HCT116 (cell line): ENCODE results near the gene MYOM1. TPM values are rescaled to one million over a fixed set of nuclear protein-coding genes. Genes with fewer than 3 reads are reported as not detected.

Source experiments
- ATAC-seq: fragments of 200-7000 bp; cut with Tn5 transposase; 2 replicates; pipeline ENCODE4 v1.9.1; 2020; ENCODE audit warnings: mild to moderate bottlenecking, moderate library complexity
- BruUV-seq: library from RNA; stranded (reverse); fragments of 400-500 nt; replicated peaks from 2 replicates; lab custom pipeline; 2021; lab: Mats Ljungman, UMichigan
- CTCF ChIA-PET: fragments of 300-600 bp; sonication (Branson Sonifier 250); formaldehyde crosslinking; loops from one replicate; lab custom pipeline; 2021; ENCODE audit warnings: antibody characterized with exemption; lab: Charles Lee
- POLR2A ChIA-PET: fragments of 300-600, 350-600 bp; sonication (Branson Sonifier 250); formaldehyde crosslinking; loops from one replicate; lab custom pipeline; 2021; ENCODE audit warnings: antibody characterized with exemption; lab: Charles Lee
- RAD21 ChIA-PET, 2 experiments: fragments of 300-600 bp; sonication (Branson Sonifier 250); formaldehyde crosslinking; loops; one replicate each; lab custom pipeline; 2023; ENCODE audit warnings: low total read pairs in 2 of 2; ENCODE audit not compliant: uncharacterized antibody in 2 of 2, unreplicated experiment in 2 of 2, low non-redundant PET in 1 of 2; lab: Charles Lee
- DNase-seq: peaks from one replicate; pipeline ENCODE4 v3.0.0-alpha.2; 2010; ENCODE audit warnings: low read depth, low spot score
- H2AFZ ChIP-seq: fragments of 200-600 bp; shearing (Covaris generic), sonication (generic); 2 replicates; pipeline ENCODE4 v1.6.1; 2017; ENCODE audit warnings: low read depth, mixed run types, mixed read lengths, antibody characterized with exemption, low read length; ENCODE audit not compliant: poor library complexity, severe bottlenecking
- H3K27ac ChIP-seq: 2 replicates; pipeline ENCODE4 v1.5.1; 2012; ENCODE audit warnings: low read depth, low read length
- H3K27me3 ChIP-seq: fragments of 200-600 bp; sonication (generic); 2 replicates; pipeline ENCODE4 v1.6.1; 2016; ENCODE audit warnings: mixed run types, low read length, mixed read lengths; ENCODE audit not compliant: insufficient read depth
- H3K36me3 ChIP-seq, 2 experiments: fragments of 200-500 bp in 1 of 2; fragments of 200-600 bp in 1 of 2; sonication (Bioruptor generic) in 1 of 2; sonication (generic) in 1 of 2; 2 replicates each; pipeline versions ENCODE4 v1.5.1 to v1.6.1; 2014 to 2016; ENCODE audit warnings: low read length in 2 of 2, inconsistent platforms in 1 of 2, mixed read lengths in 1 of 2, mixed run types in 1 of 2; ENCODE audit not compliant: insufficient read depth in 2 of 2, control insufficient read depth in 1 of 2
- H3K4me1 ChIP-seq, 2 experiments: fragments of 200-600 bp in 1 of 2; sonication (generic) in 1 of 2; 2 replicates each; pipeline versions ENCODE4 v1.5.1 to v1.6.1; 2012 to 2017; ENCODE audit warnings: low read length in 2 of 2, inconsistent platforms in 1 of 2, mild to moderate bottlenecking in 1 of 2, mixed read lengths in 1 of 2, mixed run types in 1 of 2, moderate library complexity in 1 of 2; ENCODE audit not compliant: insufficient read depth in 2 of 2, control insufficient read depth in 1 of 2
- H3K4me2 ChIP-seq: fragments of 200-600 bp; sonication (generic); 2 replicates; pipeline ENCODE4 v1.6.1; 2017; ENCODE audit warnings: mixed run types, low read length, mixed read lengths
- H3K4me3 ChIP-seq, 2 experiments: fragments of 200-600 bp in 1 of 2; sonication (generic) in 1 of 2; replicated peaks in 1 of 2; 2 replicates each; pipeline ENCODE4 v1.5.1; 2011 to 2016; ENCODE audit warnings: low read length in 2 of 2, control low read depth in 1 of 2, low read depth in 1 of 2, mild to moderate bottlenecking in 1 of 2, mixed read lengths in 1 of 2, mixed run types in 1 of 2
- H3K79me2 ChIP-seq: fragments of 200-600 bp; sonication (generic); 2 replicates; pipeline ENCODE4 v1.6.1; 2017; ENCODE audit warnings: mild to moderate bottlenecking, mixed run types, low read length, moderate library complexity, mixed read lengths; ENCODE audit not compliant: insufficient read depth
- H3K9ac ChIP-seq: fragments of 200-600 bp; sonication (generic); 2 replicates; pipeline ENCODE4 v1.6.1; 2016; ENCODE audit warnings: low read length, mixed read lengths
- H3K9me2 ChIP-seq: fragments of 200-600 bp; sonication (generic), shearing (Covaris generic); 2 replicates; pipeline ENCODE4 v1.6.1; 2017; ENCODE audit warnings: mixed run types, mild to moderate bottlenecking, moderate library complexity; ENCODE audit not compliant: insufficient read depth
- H3K9me3 ChIP-seq, 2 experiments: fragments of 200-500 bp in 1 of 2; fragments of 200-600 bp in 1 of 2; sonication (Bioruptor generic) in 1 of 2; sonication (generic) in 1 of 2; 2 replicates each; pipeline ENCODE4 v1.6.1; 2014 to 2017; ENCODE audit warnings: low read length in 2 of 2, mixed read lengths in 2 of 2, inconsistent platforms in 1 of 2, low read depth in 1 of 2, mild to moderate bottlenecking in 1 of 2, mixed run types in 1 of 2, moderate library complexity in 1 of 2; ENCODE audit not compliant: control insufficient read depth in 1 of 2, insufficient read depth in 1 of 2
- H4K20me1 ChIP-seq: fragments of 200-600 bp; sonication (generic), shearing (Covaris generic); 2 replicates; pipeline ENCODE4 v1.6.1; 2017; ENCODE audit warnings: mixed run types, mild to moderate bottlenecking, moderate library complexity; ENCODE audit not compliant: insufficient read depth
- EGR1 ChIP-seq: IDR thresholded peaks from 2 replicates; pipeline ENCODE4 v1.6.1; 2012; ENCODE audit warnings: low read depth
- ELF1 ChIP-seq: IDR thresholded peaks from 2 replicates; pipeline ENCODE4 v1.6.1; 2012; ENCODE audit warnings: low read depth, borderline replicate concordance
- FOSL1 ChIP-seq: IDR thresholded peaks from 2 replicates; pipeline ENCODE4 v1.6.1; 2012; ENCODE audit warnings: low read depth
- JUND ChIP-seq: IDR thresholded peaks from 2 replicates; pipeline ENCODE4 v1.6.1; 2012
- SIN3A ChIP-seq: IDR thresholded peaks from 2 replicates; pipeline ENCODE4 v1.6.1; 2012; ENCODE audit warnings: low read depth
- SRF ChIP-seq: IDR thresholded peaks from 2 replicates; pipeline ENCODE4 v1.6.1; 2012; ENCODE audit warnings: low read depth
- ZFX ChIP-seq: fragments of 450-650 bp; IDR thresholded peaks from 2 replicates; pipeline ENCODE4 v1.6.1; 2017
- intact Hi-C: fragments of 100-400 bp; cut with micrococcal nuclease; formaldehyde crosslinking; loops from 2 replicates; pipeline ENCODE4 v1.10.0; 2022
- total RNA-seq: library from RNA; stranded (reverse); gene quantifications from one replicate; pipeline ENCODE4 v1.2.1, GENCODE V29; 2021; ENCODE audit not compliant: unreplicated experiment
- TF ChIP-seq, protein P1 (sequence below): IDR thresholded peaks from 2 replicates; pipeline ENCODE4 v1.6.1; 2011; ENCODE audit warnings: mild to moderate bottlenecking, low read length, moderate library complexity; ENCODE audit not compliant: insufficient replicate concordance; ENCODE audit errors: extremely low read depth
- TF ChIP-seq, protein P2 (sequence below): IDR thresholded peaks from 2 replicates; pipeline ENCODE4 v1.6.1; 2012; ENCODE audit warnings: low read depth
- TF ChIP-seq, protein P3 (sequence below): IDR thresholded peaks from 2 replicates; pipeline ENCODE4 v1.6.1; 2012
- TF ChIP-seq, protein P4 (sequence below): IDR thresholded peaks from 2 replicates; pipeline ENCODE4 v1.6.1; 2012

The MYOM1 gene
- total RNA-seq, 1 experiment from 2014 or later = 0.52 TPM

DNA sequence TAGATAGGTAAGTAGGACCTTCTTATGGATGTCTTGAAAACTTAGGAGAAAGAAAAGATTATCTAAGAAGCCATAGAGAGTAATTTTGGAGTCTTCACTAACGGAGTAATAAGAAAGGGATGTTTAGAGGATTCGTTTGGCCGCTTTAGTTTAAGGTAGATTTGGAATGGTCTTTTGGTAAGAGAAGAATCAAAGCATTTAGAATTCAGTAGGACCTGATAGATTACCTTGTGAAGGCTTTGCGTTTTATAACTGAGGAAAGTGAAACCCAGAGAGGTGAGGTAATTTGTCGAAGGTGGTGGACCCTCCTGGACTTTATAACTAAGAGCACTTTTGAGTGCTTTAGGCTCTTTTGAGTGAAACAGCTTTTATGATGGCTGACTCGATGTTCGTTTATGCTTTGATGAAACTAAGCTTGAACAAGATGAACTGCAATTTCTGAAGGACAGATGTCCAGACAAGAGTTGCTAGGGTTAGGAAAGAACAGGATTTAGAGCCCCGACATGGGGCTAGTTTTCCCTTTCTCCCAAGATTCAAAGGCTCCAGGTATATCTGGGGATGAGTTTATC lies 43.4 kb upstream of the MYOM1 start:
- H4K20me1 ChIP-seq = peaks cover 46% of the 10 kb centered on the region; the same call in 1 of the 2 replicates
- DNase-seq = no peak

DNA sequence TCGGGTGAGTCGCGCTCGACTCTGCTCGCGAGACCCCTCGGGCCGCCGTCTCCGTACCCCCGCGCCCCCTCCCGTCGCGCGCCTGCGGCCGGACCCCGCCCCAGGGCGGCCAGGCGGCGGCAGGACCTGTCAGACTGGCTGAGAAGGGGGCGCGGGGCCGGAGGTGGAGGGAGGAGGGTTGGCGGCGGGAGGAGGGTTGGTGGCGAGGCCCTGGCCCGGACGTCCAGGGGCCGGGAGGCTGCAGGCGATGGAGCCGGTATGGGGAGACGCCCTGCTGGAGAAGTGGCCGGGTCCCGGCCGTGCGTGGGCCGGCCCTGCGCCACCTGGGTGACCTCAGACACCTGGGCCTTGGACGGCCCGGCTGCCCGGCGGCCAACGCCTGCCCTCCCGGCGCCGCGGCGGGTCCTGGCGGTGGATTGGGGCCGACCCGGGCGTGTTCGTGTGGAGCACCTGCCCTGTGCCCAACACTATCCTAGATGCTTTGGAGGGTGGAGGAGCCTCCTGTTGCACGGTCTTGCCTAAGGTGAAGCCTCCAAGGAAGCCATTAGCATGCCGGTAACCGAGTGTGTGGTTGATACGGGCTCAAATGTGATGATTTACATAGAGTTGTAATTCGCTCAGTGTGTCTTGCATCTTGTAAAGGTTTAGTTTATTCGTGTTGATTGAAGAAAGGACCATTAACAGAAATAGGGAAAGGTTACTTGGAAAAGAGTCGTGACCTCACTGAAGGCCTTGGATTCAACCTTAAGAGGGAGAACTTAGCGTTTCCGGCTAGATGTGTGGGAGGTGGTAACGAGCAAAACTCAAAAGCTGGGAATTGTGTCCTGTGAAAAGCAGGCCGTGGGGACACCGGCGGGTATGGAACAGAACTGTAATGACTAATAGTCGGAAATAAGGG lies 42.7 kb upstream of the MYOM1 start:
- POLR2A ChIA-PET = interaction anchor here (3.2 kb wide), 1 partner anchor 12 kb away, joined by 20 read pairs; no protein-coding TSS in a partner anchor
- H3K79me2 ChIP-seq = peaks cover 63% of the 10 kb centered on the region
- no peaks in the 10 kb centered on the region for H3K27me3 ChIP-seq
- H3K9me3 ChIP-seq = no peaks in the 10 kb centered on the region
- H3K9me2 ChIP-seq = no peaks in the 10 kb centered on the region
- no peak for DNase-seq
- peak overlapping the region; percentile 89 for H3K27ac ChIP-seq
- TF ChIP-seq ELF1 = no peak
- TF ChIP-seq, protein P1, sequence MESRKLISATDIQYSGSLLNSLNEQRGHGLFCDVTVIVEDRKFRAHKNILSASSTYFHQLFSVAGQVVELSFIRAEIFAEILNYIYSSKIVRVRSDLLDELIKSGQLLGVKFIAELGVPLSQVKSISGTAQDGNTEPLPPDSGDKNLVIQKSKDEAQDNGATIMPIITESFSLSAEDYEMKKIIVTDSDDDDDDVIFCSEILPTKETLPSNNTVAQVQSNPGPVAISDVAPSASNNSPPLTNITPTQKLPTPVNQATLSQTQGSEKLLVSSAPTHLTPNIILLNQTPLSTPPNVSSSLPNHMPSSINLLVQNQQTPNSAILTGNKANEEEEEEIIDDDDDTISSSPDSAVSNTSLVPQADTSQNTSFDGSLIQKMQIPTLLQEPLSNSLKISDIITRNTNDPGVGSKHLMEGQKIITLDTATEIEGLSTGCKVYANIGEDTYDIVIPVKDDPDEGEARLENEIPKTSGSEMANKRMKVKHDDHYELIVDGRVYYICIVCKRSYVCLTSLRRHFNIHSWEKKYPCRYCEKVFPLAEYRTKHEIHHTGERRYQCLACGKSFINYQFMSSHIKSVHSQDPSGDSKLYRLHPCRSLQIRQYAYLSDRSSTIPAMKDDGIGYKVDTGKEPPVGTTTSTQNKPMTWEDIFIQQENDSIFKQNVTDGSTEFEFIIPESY = no peak
- TF ChIP-seq, protein P2, sequence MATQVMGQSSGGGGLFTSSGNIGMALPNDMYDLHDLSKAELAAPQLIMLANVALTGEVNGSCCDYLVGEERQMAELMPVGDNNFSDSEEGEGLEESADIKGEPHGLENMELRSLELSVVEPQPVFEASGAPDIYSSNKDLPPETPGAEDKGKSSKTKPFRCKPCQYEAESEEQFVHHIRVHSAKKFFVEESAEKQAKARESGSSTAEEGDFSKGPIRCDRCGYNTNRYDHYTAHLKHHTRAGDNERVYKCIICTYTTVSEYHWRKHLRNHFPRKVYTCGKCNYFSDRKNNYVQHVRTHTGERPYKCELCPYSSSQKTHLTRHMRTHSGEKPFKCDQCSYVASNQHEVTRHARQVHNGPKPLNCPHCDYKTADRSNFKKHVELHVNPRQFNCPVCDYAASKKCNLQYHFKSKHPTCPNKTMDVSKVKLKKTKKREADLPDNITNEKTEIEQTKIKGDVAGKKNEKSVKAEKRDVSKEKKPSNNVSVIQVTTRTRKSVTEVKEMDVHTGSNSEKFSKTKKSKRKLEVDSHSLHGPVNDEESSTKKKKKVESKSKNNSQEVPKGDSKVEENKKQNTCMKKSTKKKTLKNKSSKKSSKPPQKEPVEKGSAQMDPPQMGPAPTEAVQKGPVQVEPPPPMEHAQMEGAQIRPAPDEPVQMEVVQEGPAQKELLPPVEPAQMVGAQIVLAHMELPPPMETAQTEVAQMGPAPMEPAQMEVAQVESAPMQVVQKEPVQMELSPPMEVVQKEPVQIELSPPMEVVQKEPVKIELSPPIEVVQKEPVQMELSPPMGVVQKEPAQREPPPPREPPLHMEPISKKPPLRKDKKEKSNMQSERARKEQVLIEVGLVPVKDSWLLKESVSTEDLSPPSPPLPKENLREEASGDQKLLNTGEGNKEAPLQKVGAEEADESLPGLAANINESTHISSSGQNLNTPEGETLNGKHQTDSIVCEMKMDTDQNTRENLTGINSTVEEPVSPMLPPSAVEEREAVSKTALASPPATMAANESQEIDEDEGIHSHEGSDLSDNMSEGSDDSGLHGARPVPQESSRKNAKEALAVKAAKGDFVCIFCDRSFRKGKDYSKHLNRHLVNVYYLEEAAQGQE = no peak
- TF ChIP-seq, protein P3, sequence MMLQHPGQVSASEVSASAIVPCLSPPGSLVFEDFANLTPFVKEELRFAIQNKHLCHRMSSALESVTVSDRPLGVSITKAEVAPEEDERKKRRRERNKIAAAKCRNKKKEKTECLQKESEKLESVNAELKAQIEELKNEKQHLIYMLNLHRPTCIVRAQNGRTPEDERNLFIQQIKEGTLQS = no peak
- TF ChIP-seq SRF = no peak; the same call in 1 of the 2 replicates
- TF ChIP-seq ZFX = peak; percentile 58
- no peak for TF ChIP-seq EGR1
- TF ChIP-seq, protein P4, sequence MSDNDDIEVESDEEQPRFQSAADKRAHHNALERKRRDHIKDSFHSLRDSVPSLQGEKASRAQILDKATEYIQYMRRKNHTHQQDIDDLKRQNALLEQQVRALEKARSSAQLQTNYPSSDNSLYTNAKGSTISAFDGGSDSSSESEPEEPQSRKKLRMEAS = no peak
- peak; percentile 74 for TF ChIP-seq SIN3A
- peaks cover 5 to 6% of the 10 kb centered on the region in 2 experiments; a peak in 1 of 4 replicates for H3K36me3 ChIP-seq
- intact Hi-C loops = loop anchor here (5.0 kb wide), 2 partner anchors 185 to 330 kb away; no protein-coding TSS in a partner anchor
- RAD21 ChIA-PET = no interaction called here
- peaks cover 43 to 52% of the 10 kb centered on the region in 2 experiments for H3K4me1 ChIP-seq
- H4K20me1 ChIP-seq = peaks cover 42% of the 10 kb centered on the region; the same call in 1 of the 2 replicates
- peak overlapping the region; percentile 79 to 90 for H3K4me3 ChIP-seq
- no TSS peak for BruUV-seq
- H2AFZ ChIP-seq = no peak overlapping the region
- H3K4me2 ChIP-seq = peak overlapping the region; percentile 81
- peak overlapping the region; percentile 73 for H3K9ac ChIP-seq
- peak; percentile 56 for ATAC-seq
- CTCF ChIA-PET = no interaction called here

More for the DNA sequence above, 43.4 kb upstream of the MYOM1 start:
- ChIA-PET RAD21 (no interaction called here), CTCF (no interaction called here), POLR2A (interaction anchor here (0.6 to 1.4 kb wide), 2 partner anchors 14 to 402 kb away, joined by 3 read pairs; no protein-coding TSS in a partner anchor)
- H3K4me3 ChIP-seq = peak overlapping the region; percentile 79 to 90
- BruUV-seq = TSS peak; percentile 61
- intact Hi-C loops = loop anchor here (5.0 kb wide), 2 partner anchors 184 to 329 kb away; no protein-coding TSS in a partner anchor
- H2AFZ ChIP-seq = no peak overlapping the region
- H3K27ac ChIP-seq = peak overlapping the region; percentile 89
- H3K36me3 ChIP-seq = 0 out of 4 replicates have a peak, but pooled peaks cover 0 to 4% of the 10 kb centered on the region in 2 experiments
- H3K9ac ChIP-seq = peak overlapping the region; percentile 73
- H3K4me1 ChIP-seq = peaks cover 46 to 56% of the 10 kb centered on the region in 2 experiments
- no peaks in the 10 kb centered on the region for H3K9me3 ChIP-seq
- H3K9me2 ChIP-seq = no peaks in the 10 kb centered on the region
- no peak for TF ChIP-seq JUND
- TF ChIP-seq FOSL1 = no peak
- ATAC-seq = no peak
- peaks cover 70% of the 10 kb centered on the region for H3K79me2 ChIP-seq
- H3K27me3 ChIP-seq = no peaks in the 10 kb centered on the region
- peak overlapping the region; percentile 81 for H3K4me2 ChIP-seq
